VCaP (cell line): ENCODE data around the gene FBN2.
"Not testable (repeated sequence)": the region's sequence is repeated elsewhere in the genome, so short reads cannot be mapped to it uniquely, and the experiment has no call there.

ENCODE experiments used
- H3K27ac ChIP-seq: fragments of 450-650 bp; 2 replicates; pipeline ENCODE4 v1.5.1; 2017
- CTCF ChIP-seq: fragments of 450-650 bp; conservative IDR thresholded peaks from 2 replicates; pipeline ENCODE4 v1.5.1; 2017; ENCODE audit warnings: mild to moderate bottlenecking, moderate library complexity

FBN2 gene

GRCh38 chr5:128516978-128517377, 21.1 kb downstream of the FBN2 start:
- no peak for TF ChIP-seq CTCF
- H3K27ac ChIP-seq: no peak overlapping the region

GRCh38 chr5:128513806-128514205, 24.2 kb downstream of the FBN2 start:
- no peak for TF ChIP-seq CTCF
- no peak overlapping the region for H3K27ac ChIP-seq

- TF ChIP-seq CTCF: no peak
- no peak overlapping the region for H3K27ac ChIP-seq
These were observed 25.2 kb downstream of the FBN2 start for GRCh38 chr5:128512894-128513293.

GRCh38 chr5:128506643-128507042, 31.4 kb downstream of the FBN2 start:
- H3K27ac ChIP-seq: no peak overlapping the region
- no peak for TF ChIP-seq CTCF

GRCh38 chr5:128503727-128504126, 34.3 kb downstream of the FBN2 start:
- H3K27ac ChIP-seq: not testable (repeated sequence)

- H3K27ac ChIP-seq: no peak overlapping the region
- TF ChIP-seq CTCF: peak; percentile 77
These were observed 39.1 kb downstream of the FBN2 start for GRCh38 chr5:128498844-128499455.

GRCh38 chr5:128494516-128494915, 43.5 kb downstream of the FBN2 start:
- H3K27ac ChIP-seq: no peak overlapping the region
- no peak for TF ChIP-seq CTCF

- TF ChIP-seq CTCF: no peak
These were observed 44.3 kb downstream of the FBN2 start for GRCh38 chr5:128493657-128494329.

More at GRCh38 chr5:128493657-128494329, 44.3 kb downstream of the FBN2 start:
- no peak overlapping the region for H3K27ac ChIP-seq
